ENCODE results near the gene PYCARD.
A peak's percentile ranks its signal among the peaks of the same experiment; 100 is the strongest.
"Not testable (repeated sequence)": the region's sequence is repeated elsewhere in the genome, so short reads cannot be mapped to it uniquely, and the experiment has no call there.

The PYCARD gene

DNA sequence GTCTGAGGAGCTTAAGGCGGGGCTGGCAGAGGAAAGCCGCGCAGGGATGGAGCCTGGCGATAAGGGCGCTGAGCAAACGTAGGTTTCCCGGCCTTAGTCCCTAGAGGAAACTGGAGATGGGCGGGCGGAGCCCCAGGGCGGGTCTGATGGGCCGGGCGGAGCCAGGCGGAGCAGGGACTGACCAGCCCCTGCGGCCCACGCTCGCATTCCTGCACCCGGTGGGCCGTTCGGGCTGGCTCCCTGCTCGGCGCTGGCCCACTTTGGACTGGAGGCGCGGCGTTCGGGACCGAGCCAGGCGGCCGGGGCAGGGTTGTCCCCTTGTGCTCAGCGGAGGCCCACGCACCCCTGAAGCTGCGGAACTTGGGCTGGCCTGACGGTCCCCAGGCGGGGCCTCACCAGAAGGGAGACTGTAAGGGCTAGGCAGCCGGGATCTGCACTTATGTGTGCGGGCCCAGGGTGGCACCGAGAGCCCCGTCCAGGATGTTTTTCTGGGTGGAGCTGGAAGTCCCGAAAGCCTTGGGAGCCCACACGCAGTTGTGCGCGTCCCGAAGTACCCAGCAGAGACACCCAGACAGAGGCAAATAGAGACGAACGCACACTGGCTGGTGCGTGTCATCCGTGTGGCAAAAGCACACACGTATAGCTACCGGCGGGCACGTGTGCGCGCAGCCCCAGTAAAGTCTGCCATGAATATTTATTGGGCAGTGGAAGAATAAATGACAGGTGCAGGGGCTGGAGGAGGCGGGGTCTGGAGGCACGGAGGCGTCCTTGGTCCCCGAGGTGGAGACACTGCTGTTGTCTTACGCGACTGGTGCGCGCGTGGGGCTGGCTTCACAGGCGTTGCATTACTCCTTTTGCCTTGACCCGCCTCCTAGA lies 13.0 kb upstream of the PYCARD start:
- DNase-seq: peak in 13 of 56 donors; percentile 3 to 44 (median 32)

DNA sequence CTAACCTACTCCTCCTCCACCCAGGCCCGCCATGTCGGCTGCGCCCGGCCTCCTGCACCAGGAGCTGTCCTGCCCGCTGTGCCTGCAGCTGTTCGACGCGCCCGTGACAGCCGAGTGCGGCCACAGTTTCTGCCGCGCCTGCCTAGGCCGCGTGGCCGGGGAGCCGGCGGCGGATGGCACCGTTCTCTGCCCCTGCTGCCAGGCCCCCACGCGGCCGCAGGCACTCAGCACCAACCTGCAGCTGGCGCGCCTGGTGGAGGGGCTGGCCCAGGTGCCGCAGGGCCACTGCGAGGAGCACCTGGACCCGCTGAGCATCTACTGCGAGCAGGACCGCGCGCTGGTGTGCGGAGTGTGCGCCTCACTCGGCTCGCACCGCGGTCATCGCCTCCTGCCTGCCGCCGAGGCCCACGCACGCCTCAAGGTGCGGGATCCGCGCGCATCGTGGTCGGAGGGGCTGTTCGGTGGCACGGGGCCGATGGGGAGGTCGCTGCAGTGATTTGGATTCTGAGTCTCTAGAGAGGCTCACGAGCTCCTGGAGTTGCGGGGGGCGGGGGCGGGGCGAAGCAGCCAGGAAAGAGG lies 12.2 kb upstream of the PYCARD start:
- DNase-seq: peak in 1 of 56 donors; percentile 26

DNA sequence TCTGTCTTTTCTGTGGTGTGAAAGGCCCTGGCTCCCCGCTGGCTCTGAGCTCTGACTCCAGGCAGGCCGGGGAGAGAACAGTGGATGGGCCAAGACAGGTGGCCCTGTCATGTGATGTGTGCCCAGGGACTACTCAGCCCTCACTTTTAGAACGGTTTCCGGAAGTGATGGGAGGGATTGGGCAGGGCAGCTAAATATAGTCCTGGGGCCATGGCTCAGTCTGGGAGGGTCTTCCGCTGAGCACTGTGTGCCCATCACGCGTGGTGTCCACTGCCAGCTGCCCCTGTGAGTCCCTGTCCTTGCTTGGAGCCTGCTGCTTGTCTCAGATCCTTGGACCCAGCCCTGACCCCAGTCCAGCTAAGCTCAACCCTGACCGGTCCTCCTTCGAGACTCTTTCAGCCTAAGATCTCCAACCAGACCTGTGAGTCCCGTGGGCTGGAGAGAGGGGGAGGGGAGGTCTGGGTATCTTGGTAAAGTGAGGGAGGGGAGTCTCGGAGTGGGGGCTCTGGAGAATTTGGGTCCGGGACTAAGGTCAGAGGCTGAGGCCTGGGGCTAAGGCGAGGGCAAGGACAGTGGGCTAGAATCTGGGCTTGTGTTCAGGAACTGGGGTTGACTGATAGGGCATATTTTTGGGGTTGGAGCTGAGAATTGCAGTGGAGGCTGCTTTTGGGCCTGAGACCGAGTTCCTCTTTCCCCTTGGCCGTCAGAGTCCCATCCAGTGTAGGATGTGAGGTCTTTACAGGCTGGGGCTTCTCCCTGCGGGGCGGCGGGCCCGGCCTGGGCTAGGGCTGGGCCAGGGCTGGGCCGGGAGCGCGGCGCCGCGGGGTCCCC lies 11.5 kb upstream of the PYCARD start, which contains the start of gene TRIM72:
Gene TRIM72, plus strand, starts transcription at position 243 of the 831 bp plus-strand sequence. CDS start 620 bp downstream, outside the sequence.
- no peak for DNase-seq

DNA sequence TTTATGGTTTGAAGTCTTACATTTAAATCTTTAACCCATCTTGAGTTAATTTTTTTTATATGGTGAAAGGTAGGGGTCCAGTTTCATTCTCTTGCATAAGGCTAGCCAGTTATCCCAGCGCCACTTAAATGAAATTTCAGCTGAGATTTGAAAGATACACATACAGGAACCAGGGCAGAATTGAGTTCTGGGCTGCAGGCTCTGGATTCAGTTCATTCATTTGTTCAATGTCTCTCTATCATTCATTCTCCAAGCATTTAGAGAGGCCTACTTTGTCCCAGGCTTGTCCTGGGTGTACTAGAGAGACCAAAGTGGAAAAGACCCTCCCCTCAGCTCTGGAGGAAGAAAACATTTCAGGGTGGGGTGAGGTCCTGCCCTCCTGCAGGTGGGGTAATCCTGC lies 10.8 kb upstream of the PYCARD start:
- no peak for DNase-seq

DNA sequence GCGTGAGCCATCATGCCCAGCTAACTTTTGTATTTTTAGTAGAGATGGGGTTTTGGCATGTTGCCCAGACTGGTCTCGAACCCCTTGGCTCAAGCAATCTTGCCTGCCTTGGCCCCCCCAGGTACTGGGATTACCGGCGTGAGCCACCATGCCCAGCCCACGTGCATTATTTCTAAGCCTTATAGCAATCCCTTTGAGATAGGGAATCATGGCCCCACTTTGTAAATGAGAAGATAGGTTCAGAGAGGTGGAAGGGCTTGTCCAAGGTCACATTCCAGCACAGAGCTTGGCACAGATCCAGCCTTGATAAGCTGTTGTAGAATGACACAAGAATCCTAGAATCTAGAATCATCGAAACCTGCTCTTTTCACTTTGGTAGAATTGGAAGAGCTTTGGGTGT lies 4.2 kb upstream of the PYCARD start:
- DNase-seq: no peak

DNA sequence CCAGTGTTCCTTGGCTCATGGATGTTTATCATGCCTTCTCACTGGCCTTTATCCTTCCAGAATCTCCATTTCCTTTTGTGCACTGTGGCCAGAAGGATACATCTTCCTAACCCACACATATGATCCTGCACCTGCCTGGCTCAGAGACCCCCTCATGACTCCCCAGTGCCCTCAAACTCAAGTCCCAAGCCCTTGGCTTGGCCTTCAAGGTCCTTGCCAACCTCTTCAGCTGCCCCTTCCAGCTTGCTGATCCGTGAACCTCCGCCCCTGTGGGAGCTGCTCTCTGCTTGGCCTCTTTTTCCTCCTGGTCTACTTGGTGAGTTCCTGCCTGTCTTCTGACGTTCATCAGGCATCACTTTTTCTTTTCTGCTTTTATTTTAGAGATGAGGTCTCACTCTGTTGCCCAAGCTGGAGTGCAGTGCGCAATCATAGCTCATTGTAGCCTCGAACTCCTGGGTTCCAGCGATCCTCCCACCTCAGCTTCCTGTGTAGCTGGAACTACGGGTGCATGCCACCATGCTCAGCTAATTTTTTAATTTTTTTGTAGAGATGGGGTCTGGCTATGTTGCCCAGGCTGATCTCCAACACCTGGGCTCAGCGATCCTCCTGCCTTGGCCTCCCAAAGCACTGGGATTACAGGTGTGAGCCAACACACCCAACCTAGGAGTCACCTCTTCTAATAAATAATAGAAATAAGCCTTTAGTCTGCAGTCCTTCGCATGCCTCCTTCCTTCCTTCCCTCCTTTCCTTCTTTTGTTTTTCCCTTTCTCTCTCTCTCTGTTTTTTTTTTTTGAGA lies 2.5 kb upstream of the PYCARD start:
- DNase-seq: no peak

DNA sequence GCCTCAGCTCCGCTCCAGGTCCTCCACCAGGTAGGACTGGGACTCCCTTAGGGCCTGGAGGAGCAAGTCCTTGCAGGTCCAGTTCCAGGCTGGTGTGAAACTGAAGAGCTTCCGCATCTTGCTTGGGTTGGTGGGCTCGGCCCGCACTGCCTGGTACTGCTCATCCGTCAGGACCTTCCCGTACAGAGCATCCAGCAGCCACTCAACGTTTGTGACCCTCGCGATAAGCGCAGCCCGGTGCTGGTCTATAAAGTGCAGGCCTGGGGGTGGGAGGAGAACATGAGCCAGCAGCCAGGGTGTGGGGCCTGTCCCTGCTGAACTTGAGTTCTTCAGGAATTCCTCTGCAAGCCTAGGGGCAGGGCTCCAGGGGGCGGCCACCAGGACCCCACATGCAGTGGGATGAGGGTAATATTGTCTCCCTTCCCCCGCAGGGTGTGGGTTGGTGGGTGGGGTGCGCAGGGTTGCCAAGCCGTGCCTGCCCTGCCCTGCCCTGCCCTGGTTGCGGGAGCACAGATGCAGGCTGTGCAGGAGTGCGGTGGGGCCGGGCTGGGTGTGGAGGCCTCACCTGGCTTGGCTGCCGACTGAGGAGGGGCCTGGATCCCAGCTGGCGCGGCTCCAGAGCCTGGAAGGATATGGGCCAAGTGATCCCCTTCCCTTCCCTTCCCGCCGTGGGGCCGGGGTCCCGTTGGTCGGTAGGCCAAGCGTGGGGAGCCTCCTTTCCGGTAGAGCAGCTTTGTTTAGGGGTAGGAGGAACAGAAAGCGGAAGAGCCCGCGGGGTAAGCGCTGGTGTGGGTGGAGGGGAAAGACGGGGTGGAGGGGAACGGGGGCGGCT lies 762 bp downstream of the PYCARD start:
- DNase-seq: peak in 5 of 56 donors; percentile 1 to 33 (median 22)

DNA sequence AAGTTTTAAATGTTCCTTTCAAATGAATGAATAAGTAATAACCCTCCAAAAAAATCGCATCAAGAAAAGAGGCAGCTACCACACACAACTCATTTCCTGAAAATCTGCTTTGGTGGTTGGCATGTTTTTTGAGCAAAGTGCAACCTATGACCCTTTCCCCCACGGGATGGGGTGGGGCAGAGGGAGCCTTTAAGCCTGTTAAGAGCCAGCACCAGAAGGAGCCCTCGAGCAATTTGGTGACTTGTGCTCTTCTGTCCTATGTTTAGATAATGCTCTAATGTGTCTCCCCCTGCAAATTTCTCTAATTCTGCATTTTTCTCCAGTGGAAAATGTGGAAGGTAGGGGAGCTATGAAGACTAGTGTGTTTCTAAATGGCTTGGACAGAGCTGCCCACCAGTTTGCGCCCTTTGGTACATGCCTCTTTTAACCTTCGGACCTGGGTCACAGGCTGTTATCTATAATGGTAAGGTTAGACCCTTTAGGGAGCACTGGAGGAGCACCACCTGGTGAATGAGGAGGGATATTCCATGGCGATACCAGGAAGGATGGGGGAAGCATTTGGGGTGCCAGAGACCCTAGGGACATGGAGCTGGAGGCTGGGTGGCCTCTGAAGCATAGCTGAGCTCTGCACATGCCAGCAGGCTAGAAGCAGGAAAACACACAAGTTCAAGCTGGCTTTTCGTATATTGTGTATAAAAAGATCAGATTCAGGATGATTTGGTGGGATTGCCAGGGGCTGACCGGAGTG lies 1.6 kb downstream of the PYCARD start:
- no peak for DNase-seq

DNA sequence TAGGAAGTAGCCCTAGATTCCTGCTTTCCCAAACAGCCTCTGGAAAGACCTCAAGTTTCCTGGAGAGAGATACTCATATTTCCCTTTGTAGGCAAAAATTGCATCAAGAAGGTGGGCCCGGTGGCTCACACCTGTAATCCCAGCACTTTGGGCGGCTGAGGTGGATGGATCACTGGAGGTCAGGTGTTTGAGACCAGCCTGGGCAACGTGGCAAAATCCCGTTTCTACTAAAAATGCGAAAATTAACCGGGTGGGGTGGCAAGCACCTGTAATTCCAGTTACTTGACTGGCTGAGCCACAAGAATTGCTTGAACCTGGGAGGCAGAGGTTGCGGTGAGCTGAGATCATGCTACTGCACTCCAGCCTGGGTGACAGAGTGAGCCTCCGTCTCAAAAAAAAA lies 2.4 kb downstream of the PYCARD start:
- not testable (repeated sequence) for DNase-seq

DNA sequence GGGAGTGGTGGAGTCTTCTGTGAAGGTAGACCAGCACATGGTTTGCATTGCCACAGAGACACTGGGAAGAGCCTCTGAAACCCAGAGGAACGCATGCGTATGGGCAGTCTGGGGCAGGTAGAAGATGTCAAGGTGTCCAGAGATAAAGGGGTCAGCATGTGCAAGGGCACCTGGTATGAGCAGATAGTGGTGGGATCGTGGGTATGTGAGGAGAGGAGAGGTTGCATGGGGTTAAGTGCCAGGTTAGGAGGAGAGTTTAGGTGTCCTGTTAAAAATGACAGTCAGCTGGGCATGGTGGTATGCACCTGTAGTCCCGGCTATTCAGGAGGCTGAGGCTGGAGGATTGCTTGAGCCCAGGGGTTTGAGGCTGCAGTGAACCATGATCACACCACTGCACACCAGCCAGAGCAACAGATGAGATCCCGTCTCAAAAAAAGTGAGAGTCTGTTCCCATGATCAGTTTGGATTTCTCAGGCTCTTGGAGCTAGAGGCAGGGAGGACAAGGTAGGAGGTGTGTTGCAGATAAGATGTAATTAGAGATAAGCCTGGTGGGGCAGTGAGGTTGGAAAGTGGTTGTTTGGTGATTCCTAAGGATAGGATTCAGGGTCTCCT lies 3.0 kb downstream of the PYCARD start:
- no peak for DNase-seq

DNA sequence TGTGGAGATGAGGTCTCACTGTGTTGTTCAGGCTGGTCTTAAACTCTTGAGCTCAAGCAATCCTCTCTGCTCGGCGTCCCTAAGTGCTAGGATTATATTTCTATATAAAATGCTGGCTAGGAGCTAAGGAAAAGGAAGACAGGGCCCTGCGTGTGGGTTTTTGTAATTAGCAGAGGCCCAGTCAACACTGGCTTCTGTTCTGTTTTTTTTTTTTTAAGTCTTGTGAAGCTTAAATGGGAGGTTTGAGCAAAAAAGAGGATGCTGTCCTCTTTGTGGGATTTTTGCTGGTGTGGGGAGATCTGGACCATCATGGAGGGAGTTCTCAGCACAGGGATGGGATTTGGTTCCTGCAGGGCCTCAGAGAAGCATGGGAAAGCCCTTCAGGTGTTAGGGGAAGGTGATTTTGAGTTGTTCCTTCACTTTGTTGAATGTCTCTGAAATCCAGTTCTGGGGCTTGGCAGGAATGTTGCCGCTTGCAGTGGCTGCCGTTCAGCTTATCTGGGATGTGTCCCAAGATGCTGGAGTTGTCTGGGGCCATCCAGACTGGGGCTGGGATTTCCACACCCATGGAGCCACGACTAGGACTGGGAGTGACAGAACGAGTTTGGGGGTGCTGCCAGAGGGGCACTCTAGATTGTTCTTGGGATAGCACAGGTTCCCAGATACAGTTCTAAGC lies 4.2 kb downstream of the PYCARD start:
- no peak for DNase-seq

DNA sequence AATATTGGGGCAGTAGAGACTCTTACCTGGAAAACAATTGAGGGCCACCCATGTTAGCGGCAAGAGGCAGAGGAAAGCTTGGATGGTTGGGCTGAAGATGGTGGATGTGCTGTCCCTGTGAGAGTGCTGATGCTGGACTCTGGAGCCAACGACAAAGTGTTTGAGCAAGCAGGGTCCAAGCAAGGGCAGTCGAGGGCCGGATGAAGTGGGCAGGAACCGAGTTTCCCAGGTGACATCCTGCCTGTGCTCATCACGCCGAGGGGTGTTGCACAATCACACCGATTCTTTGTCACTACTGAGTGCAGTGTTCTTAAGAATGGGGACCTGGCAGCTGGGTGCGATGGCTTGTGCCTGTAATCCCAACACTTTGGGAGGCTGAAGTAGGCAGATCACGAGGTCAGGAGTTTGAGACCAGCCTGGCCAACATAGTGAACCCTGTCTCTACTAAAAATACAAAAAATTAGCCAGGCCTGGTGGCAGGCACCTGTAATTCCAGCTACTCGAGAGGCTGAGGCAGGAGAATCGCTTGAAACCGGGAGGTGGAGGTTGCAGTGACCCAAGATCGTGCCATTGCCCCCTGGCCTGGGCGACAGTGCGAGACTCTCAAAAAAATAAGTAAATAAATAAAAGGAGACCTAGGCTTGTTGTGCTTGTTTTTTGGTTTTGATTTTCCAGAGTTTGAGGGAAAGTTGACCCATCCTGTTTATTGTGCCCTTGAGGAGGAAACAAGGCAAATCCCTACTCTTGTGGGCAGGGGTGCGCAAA lies 6.1 kb downstream of the PYCARD start:
- no peak for DNase-seq

DNA sequence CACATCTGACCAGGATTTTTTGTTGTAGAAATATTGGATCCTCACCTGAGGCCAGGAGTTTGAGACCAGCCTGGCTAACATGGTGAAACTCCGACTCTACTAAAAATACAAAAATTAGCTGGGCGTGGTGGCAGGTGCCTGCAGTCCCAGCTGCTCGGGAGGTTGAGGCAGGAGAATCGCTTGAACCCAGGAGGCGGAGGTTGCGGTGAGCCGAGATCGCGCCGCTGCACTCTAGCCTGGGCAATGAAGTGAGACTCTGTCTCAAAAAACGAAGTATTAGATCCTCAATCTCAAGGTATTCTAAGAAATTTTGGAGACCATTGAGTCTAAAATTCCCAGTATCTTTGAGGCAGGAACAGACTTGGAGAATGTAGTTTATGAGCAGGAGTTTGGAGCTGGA lies 6.7 kb downstream of the PYCARD start:
- not testable (repeated sequence) for DNase-seq

DNA sequence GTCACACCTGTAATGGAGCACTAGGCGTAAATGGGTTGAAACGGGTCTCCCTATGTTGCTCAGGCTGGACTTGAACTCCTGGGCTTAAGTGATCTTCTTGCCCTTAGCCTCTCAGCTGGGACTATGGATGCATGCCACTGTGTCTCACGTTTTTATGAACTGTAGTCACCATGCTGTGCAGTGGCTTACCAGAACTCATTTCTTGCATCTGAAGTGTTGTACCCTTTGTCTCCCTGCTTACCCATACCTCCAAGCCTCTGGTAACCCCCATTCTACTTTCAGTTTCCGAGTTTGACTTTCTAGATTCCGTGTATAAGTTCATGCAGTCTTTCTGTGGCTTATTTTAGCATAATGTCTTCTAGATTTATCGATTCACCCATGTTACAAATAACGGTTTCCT lies 7.7 kb downstream of the PYCARD start:
- no peak for DNase-seq

DNA sequence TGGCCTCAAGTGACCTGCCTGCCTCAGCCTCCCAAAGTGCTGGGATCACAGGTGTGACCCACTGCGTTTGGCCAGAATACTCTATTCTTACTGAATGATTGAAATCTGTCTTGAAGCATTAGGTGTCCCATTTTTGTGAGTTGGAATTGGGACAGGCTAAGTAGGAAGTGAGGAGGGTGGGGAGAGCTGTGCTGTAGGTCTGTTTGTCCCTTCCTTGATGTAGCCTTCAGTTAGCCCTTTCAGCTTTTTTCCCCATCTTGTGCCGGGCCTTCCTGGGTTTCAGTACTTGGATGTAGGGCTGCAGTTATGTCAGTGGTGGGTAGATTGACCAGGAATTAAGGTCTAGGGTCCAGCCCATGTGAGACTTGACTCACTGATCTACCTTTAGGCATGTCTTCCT lies 8.7 kb downstream of the PYCARD start:
- DNase-seq: no peak

DNA sequence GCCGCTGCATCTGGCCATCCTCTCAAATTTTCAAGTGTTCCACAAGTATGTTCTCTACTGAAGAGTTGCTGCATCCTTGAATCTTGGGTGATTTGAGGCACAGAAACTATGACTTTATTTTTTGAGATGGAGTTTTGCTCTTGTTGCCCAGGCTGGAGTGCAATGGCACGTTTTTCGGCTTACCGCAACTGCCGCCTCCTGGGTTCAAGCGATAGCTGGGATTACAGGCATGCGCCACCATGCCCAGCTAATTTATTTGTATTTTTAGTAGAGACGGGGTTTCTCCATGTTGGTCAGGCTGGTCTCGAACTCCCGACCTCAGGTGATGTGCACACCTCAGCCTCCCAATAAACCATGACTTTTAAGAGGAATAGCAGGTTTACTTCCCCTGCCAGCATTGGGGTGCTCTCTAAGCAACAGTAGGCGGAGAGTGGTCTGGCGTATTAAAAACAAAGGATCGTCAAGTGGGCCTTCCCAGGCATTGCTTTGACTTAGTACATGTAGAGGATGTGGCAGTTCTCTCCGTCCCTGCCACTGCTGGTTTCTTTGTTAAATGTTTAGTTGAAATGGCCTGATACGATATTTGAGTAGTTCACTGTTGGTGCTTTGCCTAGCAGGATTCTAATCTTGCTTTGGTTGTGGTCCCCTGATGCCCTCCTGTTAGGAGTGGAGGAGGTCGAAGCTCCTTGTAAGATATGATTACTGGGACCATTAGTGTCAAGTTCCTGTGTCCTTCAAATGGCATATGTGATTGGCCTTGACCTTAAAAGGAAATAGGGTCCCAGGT lies 9.5 kb downstream of the PYCARD start:
- no peak for DNase-seq
